Right atrium auricular region (tissue), 2 donors: Measurements from ENCODE around the gene SLC51B. TPM values are rescaled to one million over a fixed set of nuclear protein-coding genes. Genes with fewer than 3 reads are reported as not detected.

Experiments used
- DNase-seq: peaks from one replicate; pipeline ENCODE4 v3.0.0-alpha.2; 2019; ENCODE audit warnings: low spot score
- H3K27ac ChIP-seq, 2 donors: fragments of 200-600 bp; sonication (generic); 1 replicate in 1 of 2; 2 replicates in 1 of 2; pipeline ENCODE4 v1.5.1; 2016 to 2019
- H3K27me3 ChIP-seq, 2 donors: fragments of 200-600 bp; sonication (generic); one replicate each; pipeline versions ENCODE4 v1.5.1 to v1.6.0; 2017 to 2019
- H3K36me3 ChIP-seq: fragments of 200-600 bp; sonication (generic); one replicate; pipeline ENCODE4 v1.5.1; 2016
- H3K4me1 ChIP-seq, 2 donors: fragments of 200-600 bp; sonication (generic); one replicate each; pipeline versions ENCODE4 v1.5.1 to v1.6.0; 2017 to 2019
- H3K4me3 ChIP-seq, 2 donors: fragments of 200-600 bp; sonication (generic); 1 replicate in 1 of 2; 2 replicates in 1 of 2; pipeline ENCODE4 v1.5.1; 2017 to 2019; ENCODE audit warnings: mild to moderate bottlenecking in 1 of 2, moderate library complexity in 1 of 2
- H3K9me3 ChIP-seq, 2 donors: fragments of 200-600 bp; sonication (generic); one replicate each; pipeline ENCODE4 v1.5.1; 2019
- total RNA-seq, 2 donors: library from RNA; depleted of rRNA; stranded (reverse); fragments of >200 nt; gene quantifications; one replicate each; pipeline ENCODE4 v1.1.0, GENCODE V29; 2016
- TF ChIP-seq, protein P1 (sequence below), 2 donors: fragments of 200-600 bp; sonication (generic); IDR thresholded peaks; one replicate each; pipeline ENCODE4 v1.5.1; 2019; ENCODE audit warnings: antibody characterized with exemption in 2 of 2

The SLC51B gene
- total RNA-seq, 2 donors from 2014 or later: not detected

- no peaks in the 10 kb centered on the region for H3K27me3 ChIP-seq
- no peak for DNase-seq
- H3K27ac ChIP-seq: peak within 1 kb of the TSS; percentile 91 to 98
- H3K36me3 ChIP-seq: peaks cover 18% of the 10 kb centered on the region
- H3K9me3 ChIP-seq: no peaks in the 10 kb centered on the region
- peaks cover 0 to 74% of the 10 kb centered on the region in 2 donors for H3K4me1 ChIP-seq
- peak within 1 kb of the TSS; percentile 67 to 72 for H3K4me3 ChIP-seq
- TF ChIP-seq, protein P1, sequence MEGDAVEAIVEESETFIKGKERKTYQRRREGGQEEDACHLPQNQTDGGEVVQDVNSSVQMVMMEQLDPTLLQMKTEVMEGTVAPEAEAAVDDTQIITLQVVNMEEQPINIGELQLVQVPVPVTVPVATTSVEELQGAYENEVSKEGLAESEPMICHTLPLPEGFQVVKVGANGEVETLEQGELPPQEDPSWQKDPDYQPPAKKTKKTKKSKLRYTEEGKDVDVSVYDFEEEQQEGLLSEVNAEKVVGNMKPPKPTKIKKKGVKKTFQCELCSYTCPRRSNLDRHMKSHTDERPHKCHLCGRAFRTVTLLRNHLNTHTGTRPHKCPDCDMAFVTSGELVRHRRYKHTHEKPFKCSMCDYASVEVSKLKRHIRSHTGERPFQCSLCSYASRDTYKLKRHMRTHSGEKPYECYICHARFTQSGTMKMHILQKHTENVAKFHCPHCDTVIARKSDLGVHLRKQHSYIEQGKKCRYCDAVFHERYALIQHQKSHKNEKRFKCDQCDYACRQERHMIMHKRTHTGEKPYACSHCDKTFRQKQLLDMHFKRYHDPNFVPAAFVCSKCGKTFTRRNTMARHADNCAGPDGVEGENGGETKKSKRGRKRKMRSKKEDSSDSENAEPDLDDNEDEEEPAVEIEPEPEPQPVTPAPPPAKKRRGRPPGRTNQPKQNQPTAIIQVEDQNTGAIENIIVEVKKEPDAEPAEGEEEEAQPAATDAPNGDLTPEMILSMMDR (IDR thresholded peaks at IDR 0.05): no peak
These were observed 22.6 kb downstream of the SLC51B start, which contains the start of gene RASL12 for GRCh38 chr15:65067645-65068402. Gene RASL12 (minus strand): TSS chr15:65067991. CDS start chr15:65067835, 156 bp downstream.

GRCh38 chr15:65068403-65068788 lies 23.2 kb downstream of the SLC51B start:
- TF ChIP-seq, protein P1 (IDR thresholded peaks at IDR 0.05): no peak
- Histone ChIP-seq H3K9me3 (no peaks in the 10 kb centered on the region), H3K27ac (peak overlapping the region; percentile 91 to 98), H3K27me3 (no peaks in the 10 kb centered on the region), H3K4me3 (peak overlapping the region; percentile 67 to 72), H3K4me1 (peaks cover 0 to 70% of the 10 kb centered on the region in 2 donors), H3K36me3 (peaks cover 17% of the 10 kb centered on the region)
- DNase-seq: no peak

DNA sequence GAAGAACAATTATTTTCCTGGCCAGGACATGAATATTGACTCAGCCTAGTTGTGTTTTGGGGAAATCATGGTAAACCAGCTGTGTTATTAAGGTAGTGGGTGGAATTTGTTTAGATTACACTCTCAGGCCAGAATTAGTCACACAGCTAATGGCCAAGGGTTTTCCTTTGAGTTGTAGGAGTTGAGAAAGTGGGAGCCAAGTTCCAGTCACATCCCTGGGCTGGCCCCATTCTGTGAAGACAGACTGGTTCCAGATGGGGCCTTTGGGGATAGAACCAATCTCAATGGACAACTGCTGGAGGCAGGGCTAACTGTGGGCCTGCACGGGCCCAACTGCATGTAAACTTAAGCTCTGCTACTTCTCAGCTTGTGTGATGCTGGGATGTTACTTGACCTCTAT lies 24.0 kb downstream of the SLC51B start:
- Histone ChIP-seq H3K4me1 (peaks cover 0 to 63% of the 10 kb centered on the region in 2 donors), H3K9me3 (no peaks in the 10 kb centered on the region), H3K27ac (peak overlapping the region; percentile 91 to 98), H3K27me3 (no peaks in the 10 kb centered on the region), H3K4me3 (no peak overlapping the region), H3K36me3 (peaks cover 9% of the 10 kb centered on the region)
- no peak for DNase-seq
- TF ChIP-seq, protein P1 (IDR thresholded peaks at IDR 0.05): no peak

GRCh38 chr15:65069779-65070546 lies 24.8 kb downstream of the SLC51B start:
- Histone ChIP-seq H3K9me3 (no peaks in the 10 kb centered on the region), H3K27me3 (no peaks in the 10 kb centered on the region), H3K4me3 (no peak overlapping the region), H3K36me3 (peaks cover 3% of the 10 kb centered on the region), H3K4me1 (peaks cover 0 to 56% of the 10 kb centered on the region in 2 donors), H3K27ac (peak overlapping the region; percentile 91 to 98)
- TF ChIP-seq, protein P1 (IDR thresholded peaks at IDR 0.05): no peak
- DNase-seq: no peak

DNA sequence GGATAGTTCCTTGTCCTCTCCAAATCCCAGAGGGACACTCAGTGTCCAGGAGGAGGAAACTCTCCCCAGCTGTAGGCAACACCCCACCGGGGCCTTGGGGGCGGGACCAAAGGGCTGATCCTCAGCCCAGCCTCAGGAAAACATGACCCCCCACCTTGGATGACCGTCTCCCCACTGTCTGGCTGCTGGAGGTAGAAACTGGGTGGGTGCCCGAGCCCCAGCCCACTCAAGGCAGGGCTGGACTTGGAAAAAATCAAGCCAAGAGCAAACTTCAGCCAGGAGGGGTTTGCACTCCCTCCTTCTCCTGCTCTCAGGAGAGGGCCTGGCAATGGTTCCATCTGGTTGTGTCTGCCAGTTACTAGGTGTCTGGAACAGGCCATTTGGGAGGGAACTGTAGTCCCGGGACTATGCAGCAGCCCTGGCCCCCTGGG lies 26.2 kb downstream of the SLC51B start:
- H3K36me3 ChIP-seq: no peaks in the 10 kb centered on the region
- no peaks in the 10 kb centered on the region for H3K27me3 ChIP-seq
- no peak overlapping the region for H3K4me3 ChIP-seq
- H3K9me3 ChIP-seq: no peaks in the 10 kb centered on the region
- H3K27ac ChIP-seq: peak overlapping the region; percentile 91 to 98
- TF ChIP-seq, protein P1 (IDR thresholded peaks at IDR 0.05): no peak
- peaks cover 0 to 52% of the 10 kb centered on the region in 2 donors for H3K4me1 ChIP-seq
- no peak for DNase-seq
